ENCODE measurements around the gene JPH2.

DNA sequence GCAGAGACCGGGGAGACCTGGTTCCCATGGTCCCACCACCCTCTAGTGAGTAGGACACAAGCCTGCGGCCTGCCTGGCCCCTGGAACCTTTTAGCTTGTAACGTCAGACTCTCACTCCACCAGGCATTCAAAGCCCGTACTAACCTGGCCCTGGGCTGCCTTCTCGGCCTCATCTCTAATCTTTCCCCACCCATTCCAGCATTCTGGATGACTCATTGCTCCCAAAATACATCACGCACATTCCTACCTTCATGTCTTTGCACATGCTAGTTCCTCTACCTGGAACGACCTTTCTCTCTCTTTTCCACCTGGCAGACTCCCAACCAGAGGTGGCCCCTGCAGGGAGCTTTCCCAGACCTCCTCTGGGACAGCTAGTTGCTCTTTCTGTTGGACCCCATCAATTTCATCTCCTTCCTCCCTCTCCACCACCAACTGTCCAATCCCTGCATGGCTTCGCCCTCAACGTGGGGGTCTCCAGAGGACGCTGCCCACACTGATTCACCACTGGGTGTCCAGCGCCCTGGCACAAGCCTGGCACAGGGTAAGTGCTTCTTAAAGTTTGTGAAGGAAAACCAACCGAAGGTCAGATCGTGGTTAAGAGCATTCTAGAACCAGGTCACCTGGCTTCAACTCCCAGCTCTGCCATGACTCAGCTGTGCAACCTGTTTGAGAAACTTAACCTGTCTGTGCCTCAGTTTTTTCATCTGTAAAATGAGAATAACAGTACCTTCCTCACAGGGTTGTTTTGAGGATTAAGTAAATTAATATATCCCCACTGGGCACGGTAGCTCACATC lies 35.2 kb downstream of the JPH2 start:
- TF ChIP-seq CTCF (IDR thresholded peaks at IDR 0.05; ENCODE audit: insufficient read depth, low read depth, low read length), result no peak
- no peak for TF ChIP-seq EZH2 (IDR thresholded peaks at IDR 0.05; ENCODE audit: insufficient read depth, low read length)
